NCI-H2107 treated with DMSO at 0.1 percent for 48 hours (cell line): ENCODE results near the gene MOG.

Experiments
- DNase-seq: peaks from one replicate; lab custom pipeline; 2025; ENCODE audit not compliant: unreplicated experiment; lab: John Stamatoyannopoulos, UW

The MOG gene

DNA sequence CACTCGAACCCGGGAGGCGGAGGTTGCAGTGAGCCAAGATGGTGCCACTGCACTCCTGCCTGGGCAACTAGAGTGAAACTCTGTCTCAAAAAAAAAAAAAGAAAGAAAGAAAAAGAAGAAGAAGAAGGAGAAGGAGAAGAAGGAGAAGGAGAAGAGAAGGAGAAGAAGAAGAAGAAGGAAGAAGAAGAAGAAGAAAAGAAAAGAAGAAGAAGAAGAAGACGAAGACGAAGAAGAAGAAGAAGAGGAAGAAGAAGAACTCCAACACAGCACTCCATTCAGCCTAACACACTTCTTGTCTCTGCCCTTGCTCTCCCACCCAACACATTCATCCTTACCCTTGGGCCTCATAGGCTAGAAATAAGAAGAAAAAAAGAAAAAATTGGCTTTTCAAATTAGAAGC lies 17.1 kb downstream of the MOG start:
- DNase-seq: no peak

DNA sequence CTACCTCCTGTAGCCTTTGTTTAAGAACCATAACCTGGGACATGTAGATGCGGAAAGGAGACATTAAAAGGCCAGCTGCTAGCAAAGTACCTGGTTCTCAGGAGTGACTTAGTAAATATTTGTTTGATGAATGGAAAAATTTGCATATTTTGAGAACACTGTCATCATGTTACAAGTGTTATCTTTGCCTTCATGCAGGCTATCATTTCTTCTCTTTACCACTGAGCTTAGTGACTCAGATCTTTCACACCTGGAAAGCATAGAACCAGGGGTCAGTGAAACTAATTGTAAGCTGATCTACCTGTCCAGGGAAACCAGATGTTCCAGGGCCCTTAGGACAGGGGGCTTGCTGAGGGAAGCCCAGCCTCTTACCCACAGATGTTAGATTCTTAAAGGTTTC lies 18.7 kb downstream of the MOG start:
- DNase-seq: no peak

DNA sequence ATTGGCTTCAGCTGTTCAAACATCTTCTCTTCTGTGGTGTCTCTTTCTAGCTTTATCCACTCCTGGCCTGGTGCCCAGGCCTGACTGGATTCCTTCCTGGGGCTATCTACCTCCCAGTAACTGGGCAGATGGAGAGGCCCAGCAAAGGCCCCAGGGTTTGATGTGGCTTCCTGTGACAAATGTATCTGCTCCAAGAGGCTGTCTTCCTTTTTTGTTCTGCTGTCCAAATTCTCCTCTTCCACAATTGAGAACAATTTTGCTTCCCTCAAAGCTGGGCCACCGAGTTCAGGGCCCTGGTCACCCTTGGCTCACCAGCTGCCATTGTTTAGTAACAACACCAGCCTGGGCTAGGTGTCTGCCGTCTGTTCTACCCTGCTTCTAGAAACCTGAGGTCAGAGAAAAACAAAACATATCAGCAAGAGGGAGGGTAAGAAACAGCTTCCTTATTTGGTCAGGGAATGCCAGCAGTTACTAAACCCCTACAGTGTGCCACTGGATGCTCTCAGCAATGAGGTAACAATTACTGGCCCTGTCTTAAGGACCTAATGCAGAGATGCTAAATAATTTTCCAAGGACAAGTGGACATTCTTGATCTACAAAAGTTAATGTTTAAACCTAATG lies 20.2 kb downstream of the MOG start:
- no peak for DNase-seq

DNA sequence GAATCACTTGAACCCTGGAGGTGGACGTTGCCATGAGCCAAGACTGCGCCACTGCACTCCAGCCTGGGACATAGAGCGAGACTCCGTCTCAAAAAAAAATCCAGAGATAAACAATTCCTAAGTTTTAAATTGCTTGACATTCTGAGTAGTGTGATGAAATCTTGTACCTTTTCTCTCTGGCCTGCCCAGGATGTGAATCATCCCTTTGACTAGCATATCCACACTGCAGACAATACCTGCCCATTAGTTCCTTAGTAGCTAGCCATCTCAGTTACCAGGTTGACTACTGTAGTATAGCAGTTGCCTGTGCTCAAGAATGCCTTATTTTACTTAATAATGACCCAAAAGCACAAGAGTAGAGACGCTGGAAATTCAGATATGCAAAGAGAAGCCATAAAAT lies 21.2 kb downstream of the MOG start:
- no peak for DNase-seq

DNA sequence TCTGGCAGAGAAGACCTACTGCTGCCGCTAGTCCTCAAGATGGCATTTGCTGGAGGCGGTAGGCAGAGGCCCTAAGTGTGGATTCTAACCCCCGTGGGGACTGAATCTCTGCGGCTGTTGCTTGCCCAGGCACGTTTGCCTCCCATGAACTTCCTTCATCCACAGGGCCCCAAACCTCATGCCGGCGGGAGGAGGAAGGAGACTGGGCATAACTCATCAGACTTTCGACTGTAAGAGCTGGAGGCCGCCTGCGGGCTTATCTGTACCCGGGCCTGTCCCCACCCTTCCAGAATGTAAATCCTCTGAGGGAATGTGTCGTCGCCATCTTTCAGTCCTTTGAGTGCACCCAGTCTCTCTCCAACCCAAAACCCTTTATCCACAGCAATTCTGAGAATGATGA lies 23.1 kb downstream of the MOG start:
- DNase-seq: no peak

DNA sequence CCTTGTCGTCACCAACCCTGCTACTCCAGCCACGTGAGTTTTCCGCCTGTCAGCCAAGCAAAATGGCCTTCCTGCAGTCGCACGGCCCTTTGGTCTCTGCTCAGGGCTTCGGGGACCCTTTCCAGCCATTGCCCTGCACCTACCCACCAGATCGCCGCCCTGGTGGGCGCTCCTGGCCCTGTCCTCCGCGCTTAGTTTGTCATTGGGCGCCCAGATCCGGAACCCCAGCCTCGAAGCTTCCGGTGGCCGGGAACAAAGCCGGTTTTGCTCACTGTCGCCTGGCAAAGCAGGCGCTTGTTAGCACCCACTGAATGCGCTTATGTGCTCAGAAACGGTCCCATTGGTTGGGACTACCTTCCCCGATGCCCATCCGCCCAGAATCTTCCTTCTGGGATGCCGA lies 23.5 kb downstream of the MOG start:
- DNase-seq: no peak

DNA sequence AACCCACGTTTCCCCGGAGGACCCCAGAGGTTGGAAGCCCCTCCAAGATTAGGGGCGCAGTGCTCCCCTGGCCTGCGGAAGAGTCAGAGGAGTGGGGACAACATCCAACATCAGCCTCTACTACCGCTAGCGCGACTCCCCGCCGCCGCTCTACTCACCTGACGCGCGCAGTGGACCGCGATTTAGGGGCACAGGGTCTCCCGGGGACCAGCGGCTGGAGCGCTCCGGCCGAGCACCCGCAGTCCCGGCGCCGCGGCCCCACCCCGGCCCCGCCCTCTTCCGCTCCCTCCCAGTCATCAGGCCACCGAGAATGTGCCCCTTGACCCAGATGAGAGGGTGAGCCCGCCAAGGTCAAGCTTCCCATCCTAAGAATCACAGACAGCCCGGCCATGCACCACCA lies 24.0 kb downstream of the MOG start, which contains the start of gene ZFP57:
Gene ZFP57, minus strand, starts transcription at position 249 of the 400 bp plus-strand sequence. CDS start 4,149 bp downstream, outside the sequence.
- DNase-seq: no peak

DNA sequence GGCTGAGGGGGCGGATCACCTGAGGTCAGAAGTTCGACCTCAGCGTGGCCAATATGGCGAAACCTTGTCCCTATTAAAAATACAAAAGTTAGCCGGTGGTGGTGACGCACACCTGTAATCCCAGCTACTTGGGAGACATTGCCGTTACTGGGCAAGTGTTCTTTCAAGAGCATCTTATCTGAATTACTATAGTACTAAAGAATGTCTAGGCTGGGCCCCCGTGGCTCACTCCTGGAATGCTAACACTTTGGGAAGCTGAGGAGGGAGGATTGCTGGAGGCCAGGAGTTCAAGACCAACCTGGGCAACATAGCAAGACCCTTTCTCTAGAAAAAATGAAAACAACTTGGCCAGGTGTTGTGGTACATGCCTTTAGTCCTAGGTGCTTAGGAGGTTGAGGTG lies 24.9 kb downstream of the MOG start:
- no peak for DNase-seq

DNA sequence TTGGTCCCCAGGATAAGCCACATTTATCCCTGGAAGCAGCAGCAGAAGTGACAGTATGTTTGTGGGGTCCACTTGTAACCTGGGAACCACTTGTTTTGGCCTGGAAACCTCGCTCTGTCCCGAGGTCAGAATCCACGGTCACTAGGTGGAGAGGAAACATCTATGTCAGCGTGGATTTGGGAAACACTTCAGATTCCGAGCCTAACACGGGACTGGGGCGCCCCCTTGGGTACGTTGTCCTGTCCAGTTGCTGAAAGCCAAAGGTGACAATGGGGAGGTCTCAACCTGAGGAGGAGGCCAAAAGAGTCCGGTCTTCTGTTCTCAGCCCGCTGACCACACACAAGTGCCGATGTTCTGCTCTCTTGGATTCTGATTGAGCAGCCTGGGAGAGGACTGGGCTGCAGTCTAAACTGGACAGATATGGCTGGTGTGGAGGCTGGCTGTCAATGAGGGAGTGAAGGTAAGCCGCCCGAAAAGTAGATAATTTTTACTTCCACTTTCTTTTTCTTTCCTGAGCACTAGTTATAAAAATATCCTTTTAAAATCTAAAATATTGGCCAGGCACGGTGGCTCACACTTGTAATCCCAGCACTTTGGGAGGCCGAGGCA lies 28.9 kb downstream of the MOG start:
- DNase-seq: no peak

DNA sequence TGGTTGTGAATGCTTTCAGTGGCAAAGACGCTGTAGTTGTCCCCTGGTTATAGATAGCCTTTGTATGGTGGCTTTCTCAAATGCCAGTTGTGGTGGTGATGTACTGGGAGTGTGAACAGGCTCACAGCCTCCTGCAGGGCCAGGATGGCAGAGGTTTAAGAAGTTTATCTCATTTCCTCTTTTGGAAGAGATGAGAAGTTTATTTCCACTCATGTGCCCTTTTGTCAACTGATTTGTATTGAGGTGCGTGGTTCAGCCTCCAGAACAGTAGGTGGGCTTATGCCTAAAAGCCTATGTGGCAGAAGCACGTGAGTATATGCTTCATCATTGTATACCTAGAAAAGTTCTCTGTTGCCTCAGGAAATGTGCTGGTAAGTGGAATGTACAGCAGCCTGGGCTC lies 37.7 kb downstream of the MOG start:
- no peak for DNase-seq

DNA sequence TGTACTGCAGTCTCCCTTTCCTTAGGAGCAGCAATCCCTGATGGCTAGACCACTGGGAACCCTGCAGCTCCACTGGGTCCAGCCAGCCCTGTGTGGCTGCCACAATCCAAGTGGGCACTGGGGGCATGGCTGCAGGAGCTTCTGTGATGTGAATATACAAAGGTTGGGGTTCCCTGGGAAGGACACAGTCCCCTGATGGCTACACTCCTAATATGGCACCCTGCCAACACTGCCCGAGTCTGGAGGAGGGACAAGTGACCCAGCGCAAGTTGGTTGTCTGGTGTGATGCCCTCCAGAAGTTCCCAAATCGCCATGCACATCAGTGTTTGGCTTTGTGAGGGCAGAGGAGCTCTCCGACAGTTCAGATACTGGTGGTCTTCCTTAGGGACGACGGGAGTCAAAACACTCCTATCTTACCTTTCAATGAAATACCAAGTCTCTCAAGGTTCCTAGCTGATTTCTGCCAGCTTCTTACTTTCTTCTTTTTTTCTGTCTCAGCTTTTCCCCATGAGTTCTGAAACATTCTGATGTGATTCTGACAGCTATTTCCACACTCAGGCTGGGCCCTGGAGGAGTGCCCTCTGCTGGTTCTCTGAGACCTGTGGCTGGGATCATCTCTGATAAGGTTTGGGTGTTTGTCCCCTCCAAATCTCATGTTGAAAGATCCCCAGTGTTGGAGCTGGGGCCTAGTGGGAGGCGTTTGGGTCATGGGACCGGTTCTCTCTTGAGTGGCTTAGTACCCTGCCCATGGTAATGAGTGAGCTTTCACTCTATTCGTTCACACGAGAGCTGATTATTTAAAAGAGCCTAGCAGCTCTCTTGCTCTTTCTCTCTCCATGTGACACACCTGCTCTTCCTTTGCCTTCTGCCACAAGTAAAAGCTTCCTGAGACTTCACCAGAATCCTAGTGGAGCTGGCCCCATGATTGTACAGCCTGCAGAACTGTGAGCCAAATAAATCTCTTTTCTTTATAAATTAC lies 39.5 kb downstream of the MOG start:
- no peak for DNase-seq

DNA sequence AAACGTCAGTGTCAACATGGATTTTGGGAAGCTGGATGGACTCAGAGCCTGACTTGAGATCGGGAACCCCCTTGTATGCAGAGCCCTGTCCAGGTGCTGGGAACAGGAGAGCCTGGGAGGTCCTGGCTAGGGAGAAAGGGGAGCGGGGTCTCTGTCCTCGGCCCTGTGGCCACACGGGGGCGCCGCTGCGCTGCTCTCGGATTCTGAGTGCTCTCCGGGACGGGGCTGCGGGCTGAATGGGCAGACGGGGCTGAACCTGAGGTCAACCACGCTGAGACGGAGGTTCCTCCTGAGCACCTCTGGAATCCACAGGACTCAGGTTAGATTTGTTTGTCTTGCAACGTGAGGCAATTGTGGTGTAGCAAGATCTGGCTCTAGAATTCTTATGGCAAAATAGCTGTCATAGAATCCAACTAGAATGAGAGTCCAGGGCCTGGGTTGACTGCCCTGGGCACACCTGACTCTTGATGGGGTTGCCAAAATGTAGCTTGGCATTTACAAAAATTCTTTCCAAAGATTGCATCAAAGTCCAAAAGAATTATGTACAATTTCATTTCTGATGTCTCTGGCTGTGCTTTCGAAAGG lies 45.7 kb downstream of the MOG start:
- DNase-seq: no peak

DNA sequence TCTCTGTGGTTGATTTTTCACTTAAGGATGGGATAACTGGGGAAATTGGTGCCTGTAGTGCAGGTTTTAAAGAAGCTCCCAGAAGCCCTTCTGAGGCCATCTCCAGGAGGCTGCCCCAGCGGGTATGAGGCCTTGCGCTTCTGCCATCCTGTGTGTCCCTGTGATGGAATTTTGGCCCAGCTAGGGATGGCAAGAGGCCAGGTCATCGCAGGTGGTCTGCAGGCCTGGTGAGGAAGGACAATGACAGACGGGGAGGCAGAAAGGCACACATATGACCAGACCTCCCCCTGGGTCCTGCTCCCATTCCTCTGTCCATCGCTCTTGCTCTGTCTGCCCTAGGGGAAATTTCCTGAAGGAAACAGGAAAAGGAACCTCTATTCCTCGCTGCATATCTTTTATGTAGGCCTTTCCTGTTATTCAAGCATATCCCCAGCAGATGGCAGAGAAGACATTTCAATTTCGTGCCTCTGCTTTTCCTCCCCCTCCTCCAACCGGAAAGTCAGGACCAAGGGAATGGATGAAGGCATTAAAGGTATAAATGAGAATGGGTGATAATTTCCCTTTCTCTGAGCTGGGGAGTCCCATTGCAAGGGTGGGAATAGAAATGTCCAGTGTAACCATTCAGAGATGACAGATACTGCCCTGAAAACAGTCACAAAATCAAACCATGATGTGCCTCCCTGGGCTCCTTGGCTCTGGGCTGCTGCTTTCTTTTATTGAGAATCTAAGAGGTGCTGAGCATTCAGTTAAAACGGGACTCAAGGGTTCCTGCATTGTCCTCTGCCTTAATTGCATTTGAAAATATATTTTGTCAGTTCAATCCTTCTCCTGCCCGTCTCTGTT lies 48.7 kb downstream of the MOG start:
- DNase-seq: peak; percentile 2

DNA sequence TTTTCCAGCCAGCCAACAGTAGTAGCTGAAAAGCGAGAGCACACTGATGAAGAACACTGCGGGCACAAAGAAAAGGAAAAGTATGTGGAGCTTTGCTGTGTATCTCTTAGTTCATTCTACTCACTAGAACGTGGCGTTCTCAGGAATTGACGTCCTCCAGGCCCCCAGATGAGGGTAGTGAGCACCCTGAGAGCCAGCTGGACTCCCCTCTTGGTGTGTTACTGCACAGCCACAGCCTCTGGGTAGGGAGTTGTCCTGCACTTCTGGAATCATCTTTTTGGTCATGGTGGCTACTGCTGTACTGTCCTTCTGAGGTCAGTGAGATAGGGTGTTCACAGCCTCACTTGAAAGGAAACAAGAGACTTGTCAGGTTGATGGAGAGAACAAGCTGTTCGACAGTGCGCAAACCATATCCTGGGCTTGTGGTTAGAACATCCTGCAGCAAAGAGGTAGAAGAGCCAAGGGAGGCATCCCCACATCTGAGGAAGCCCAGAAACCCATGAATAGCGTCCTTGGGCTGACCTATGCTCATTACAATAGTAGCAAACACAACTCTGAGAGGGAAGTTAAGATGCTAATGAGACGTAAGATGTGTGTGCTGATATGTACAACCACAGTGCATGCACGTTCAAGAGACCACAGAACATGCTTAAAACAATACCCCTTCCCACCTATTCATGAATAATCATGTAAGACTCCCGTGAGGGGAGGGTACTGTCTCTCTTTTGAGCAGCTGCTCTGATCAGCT lies 51.7 kb downstream of the MOG start:
- no peak for DNase-seq

DNA sequence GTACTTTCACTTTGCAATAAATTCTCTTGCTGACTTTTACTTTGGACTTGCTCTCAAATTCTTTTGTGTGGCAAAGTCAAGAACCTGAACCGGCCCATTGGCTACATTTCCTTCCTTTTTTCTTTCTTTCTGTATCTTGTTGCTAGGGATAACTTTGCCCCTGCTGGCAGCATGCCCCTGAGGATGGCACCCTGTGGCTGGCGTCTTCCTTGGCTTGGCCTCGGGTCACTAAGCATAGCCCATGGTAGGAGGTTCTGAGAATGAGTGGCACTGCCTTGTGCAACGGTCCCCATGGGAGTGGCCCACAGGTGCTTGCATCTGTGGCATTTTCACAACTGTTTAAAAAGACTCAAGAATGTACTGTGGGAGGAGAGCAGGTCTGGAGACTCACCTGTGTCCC lies 52.3 kb downstream of the MOG start:
- no peak for DNase-seq

DNA sequence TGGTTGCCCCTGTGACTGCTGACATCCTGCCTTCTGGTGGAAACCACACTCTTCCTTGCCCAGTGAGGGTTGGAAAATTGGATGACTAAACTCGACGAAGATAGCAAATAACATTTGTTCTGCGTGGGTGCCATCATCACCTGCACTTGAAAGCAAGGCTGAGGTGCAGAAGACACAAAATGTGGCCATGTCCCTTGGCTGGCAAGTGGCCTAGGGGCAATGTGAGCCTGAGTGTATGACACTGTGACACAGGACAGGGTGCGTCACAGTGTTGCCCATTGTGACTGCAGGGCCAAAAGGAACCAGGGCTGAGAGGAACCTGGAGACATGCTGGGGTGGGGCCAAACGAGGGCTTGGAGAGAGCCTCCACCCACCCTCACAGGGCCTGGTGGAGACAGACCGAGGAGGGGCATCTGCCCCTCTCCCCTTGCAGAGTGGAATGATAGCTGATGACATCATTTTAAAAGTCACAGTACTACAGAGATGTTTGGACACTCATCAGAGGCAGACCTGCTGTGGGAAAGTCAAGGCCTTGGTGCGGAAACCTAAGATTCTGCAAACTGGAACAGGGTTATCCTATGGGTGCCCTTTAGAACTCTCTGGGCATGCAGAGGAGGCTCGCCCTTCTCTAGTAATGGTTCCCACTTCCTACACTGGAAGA lies 53.5 kb downstream of the MOG start:
- no peak for DNase-seq

DNA sequence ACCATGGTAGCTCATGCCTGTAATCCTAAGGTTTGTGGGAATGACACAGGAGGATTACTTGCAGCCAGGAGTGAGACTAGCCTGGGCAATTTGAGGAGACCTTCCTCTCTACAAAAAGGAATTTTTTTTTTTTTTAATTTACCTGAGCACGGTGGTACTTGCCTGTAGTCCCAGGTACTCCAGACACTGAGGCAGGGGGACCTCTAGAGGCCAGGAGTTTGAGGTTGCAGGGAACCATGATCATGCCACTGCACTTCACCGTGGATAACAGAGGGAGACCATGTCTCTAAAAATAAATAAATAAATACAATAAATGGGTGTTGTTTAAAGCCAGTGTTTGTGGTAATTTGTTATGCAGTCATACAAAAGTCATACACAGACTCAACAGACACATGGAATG lies 64.0 kb downstream of the MOG start:
- DNase-seq: no peak
